Measurements from ENCODE around the gene SIDT1.

Gene SIDT1

DNA sequence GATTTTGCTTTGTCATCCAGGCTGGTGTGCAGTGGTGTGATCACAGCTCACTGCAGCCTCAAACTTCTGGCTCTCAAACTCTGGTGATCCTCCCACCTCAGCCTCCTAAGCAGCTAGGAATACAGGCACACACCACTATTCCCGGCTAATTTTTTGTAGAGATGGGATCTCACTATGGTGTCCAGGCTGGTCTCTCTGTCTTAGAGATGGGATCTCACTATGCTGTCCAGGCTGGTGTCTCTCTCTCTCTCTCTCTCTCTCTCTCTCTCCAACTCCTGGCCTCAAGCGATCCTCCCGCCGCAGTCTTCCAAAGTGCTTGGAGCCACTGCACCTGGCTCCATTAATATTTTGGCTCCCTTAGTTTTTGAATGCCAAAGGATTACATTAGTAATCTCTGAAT is 146.4 kb downstream of the SIDT1 start:
- DNase-seq: no peak
